ENCODE data around the gene TBXAS1.
"Not testable (repeated sequence)": the region's sequence is repeated elsewhere in the genome, so short reads cannot be mapped to it uniquely, and the experiment has no call there.

The TBXAS1 gene

DNA sequence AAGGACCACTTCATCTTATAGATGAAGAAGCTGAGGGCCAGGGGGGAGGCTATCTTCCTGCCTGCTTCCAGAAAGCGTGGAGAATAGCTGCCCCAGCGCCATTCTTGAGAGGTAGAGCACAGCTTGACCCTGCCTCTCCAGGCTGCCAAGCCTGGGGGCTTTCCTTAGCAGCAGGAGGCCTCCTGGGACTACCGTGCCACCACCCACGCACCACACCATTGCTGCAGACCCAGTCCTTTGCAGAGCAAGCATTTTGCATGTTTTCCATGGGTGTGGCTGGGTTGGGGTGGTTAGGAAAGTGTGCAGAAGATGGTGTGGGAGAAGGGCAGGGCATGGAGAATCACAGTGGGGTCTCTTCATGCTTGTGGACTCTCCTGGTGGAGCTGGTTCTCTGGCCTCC is 64.9 kb downstream of the TBXAS1 start:
- no peak for DNase-seq

DNA sequence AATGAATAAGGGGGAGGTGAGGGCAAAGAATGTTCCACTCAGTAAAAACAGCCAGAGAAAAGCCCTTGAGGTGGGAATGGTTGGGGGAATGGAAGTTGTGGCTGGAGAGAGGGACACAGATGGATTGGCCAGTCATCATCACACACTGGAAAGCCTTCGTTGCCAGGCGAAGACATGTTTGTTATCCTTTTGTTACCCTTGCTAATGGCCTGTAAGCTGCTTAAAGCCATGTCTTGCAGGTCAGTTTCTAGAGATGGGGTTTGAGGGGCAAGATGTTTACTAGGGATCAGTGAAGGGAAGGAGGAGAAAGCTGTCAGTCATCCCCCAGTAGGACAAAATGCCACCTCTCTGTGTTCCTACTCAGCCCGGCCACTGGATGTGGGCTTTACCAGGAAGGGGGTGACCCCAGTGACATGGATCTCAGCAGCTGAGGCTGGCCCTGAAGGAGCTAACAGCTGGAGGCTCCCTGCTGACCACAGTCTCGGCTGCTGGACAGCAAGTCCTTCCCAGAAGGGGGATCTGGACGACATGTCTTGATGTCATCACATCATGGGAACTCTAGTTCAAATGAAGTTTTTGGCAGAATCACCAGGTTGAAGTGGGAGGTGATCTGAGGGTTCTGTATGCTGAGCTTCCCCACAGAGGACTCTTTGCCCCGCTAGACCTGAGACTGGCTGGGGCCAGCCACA is 66.2 kb downstream of the TBXAS1 start:
- DNase-seq = no peak

DNA sequence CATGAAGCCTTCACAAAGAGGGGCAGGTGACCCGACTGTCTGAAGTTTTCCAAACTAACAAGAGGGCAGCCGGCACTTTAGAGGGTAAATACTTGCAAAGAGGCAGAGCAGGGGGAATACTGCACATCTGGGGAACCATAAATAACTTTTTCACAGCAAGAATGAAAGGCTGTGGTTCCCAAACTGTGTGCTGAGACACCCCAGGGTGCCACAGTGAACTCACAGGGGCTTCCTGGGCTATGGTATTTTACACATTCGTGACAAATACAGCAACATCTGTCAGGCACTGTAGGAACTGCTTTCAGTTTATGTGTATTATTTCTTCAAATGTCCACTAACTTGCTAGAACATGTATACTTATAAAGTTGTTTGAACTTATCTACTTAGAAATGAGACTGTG is 67.2 kb downstream of the TBXAS1 start:
- DNase-seq = no peak

DNA sequence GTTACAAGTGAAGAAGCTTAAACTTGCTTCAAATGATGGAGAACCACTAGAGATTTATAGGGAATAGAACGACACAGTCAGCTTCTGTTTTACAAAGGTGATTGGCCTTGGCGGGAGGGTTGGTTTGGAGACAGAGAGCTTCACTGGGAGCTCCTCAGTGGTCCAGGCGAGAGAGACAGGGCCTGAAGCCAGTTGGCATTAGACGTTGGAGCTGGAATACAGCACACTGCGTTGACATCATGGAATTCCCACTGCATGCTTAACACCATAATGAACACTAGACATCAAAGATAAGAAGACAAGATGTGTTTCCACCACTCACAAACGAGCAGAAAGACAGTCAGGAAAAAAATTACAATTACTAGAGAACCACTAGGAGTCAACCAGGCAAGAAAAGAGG is 67.8 kb downstream of the TBXAS1 start:
- no peak for DNase-seq

DNA sequence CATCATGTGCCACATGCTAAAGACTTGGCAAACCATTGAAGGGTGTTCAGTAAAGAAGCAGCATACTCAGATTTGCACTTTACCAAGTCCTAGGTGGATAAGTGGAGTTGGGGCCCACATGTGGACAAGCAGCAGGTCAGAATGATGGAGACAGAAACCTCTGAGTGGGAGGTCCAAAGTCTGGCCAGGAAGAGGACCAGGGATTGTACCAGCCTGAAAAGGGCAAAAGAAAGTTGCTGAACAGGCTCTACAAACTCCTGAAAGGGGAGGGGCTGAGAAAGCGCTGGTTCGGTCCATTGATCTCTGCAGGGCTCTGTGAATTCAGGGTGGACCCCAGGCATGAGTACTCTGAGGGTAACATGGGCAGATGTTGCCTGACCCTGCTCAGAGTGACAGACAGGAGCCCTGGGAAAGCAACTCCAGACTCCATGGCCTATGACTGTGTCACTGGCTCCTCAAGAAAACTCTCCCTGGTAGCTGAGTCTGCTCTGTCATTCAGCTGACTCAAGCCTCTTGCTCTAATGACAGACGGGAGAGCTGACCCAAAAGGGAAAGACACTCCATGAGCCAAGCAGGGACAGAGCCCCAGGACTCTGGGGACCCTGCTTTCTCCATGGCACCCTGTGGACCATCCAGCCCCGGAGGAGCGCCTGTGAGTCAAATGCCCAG is 68.5 kb downstream of the TBXAS1 start:
- no peak for DNase-seq

DNA sequence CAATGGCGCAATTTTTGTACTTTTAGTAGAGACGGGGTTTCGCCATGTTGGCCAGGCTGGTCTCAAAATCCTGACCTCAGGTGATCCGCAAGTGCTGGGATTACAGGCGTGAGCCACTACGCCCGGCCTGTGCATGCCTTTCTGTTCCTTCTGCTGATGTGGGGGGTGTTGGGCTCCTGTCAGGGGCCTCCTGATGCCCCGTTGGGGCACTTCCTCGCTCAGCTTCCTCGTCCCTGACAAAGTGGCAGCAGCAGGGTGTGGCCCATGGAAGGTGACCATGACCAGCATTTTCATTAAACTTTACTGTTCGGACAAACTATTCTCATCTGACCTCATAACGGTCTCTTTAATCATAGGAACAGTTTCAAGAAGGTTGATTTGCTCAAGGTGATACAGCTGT is 69.4 kb downstream of the TBXAS1 start:
- DNase-seq = no peak

DNA sequence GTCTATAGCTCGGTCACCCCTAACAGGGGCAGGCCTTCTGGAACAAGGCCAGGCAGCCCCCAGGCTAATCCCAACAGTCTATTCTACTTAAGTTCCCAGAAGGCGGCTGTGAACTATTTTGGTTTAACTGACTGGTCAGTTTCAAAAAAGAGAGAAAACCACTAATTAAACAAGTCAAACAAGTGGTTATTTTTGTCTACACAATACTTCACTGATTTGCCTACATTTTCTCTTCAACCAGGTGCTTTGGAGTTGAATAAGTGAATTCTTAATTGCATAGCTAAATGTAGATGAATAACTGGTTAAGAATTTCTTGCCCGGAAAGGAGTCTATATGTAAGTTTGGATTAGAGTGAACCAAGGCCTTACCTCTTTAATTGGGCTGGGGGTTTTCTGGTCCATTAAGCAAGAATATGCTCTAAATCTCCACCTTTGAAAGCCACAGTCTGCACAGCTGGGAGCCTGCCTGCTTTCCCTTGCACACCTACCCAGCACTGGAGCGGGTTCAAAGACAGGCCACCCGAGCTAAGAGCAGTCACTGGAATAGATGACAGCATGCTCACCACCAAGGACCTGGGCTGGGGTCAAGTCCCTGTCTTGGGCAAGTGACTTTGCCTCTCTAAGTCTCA is 70.4 kb downstream of the TBXAS1 start:
- DNase-seq = no peak

DNA sequence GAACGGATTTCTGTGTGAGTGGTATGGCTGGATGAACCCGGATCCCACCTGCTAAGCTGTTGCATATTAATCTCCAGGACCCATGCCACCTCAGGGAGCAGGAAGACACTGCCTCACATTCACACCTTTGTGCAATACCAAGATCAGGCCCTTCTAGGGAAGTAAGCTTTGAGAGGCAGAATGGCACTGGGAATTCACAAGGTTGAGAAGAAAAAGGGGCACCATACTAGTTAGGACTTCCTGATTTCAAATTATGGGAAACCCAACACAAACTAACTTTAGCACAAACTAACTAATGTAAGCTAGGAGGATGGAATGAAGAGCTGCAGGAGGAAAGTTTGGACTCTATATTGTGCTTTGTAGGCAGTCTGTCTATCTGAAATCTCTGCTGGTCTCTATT is 71.3 kb downstream of the TBXAS1 start:
- DNase-seq = no peak

DNA sequence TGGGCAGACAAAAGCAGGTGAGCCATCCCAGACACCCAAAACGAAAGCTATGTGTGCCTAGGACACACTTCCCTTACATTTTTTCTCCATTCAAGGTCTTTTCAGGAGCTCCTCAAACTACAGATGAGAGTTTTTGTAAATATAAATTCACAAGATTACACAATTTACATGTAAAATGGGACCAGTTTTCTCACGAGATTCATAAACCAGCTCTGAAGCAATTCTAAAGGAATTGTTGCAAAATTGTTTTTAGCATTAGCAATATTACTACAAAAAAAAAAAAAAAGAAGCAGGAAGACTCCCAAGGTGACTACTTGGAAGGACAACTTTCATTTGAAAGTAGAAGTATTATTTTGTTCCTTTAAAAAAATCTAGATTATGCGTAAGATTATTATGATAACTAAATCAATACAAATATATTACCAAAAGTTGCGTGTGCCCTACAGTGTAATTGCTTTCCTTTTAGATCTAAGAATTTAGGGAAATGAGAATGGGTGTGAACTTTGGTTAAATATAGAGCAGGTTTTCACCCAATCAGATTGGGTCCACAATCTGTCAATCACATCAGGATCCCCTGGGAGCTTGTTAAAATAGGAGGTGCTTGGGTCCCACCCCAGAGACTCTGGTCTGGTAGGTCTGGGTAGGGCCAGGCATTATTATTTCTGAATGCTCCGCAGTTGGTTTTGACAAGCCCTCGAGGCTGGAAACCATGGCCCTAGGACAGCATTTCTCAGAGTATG is 72.2 kb downstream of the TBXAS1 start:
- DNase-seq = no peak

DNA sequence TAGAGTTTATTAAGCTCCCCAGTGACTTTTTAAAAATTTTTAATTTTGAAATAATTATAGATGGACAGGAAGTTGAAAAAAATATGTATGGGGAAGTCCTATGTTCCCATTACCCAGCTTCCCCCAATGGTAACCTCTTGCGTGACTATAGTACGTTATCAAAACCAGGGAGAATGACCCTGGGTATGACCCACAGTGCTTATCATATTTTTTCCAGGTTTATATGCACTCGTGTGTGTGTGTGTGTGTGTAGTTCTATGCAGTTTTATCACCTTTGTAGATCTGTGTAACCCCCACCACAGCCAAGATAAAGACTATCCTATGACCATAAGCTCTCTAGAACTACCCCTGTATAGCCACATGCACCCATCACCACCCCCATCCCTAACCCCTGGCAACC is 72.8 kb downstream of the TBXAS1 start:
- DNase-seq = no peak

DNA sequence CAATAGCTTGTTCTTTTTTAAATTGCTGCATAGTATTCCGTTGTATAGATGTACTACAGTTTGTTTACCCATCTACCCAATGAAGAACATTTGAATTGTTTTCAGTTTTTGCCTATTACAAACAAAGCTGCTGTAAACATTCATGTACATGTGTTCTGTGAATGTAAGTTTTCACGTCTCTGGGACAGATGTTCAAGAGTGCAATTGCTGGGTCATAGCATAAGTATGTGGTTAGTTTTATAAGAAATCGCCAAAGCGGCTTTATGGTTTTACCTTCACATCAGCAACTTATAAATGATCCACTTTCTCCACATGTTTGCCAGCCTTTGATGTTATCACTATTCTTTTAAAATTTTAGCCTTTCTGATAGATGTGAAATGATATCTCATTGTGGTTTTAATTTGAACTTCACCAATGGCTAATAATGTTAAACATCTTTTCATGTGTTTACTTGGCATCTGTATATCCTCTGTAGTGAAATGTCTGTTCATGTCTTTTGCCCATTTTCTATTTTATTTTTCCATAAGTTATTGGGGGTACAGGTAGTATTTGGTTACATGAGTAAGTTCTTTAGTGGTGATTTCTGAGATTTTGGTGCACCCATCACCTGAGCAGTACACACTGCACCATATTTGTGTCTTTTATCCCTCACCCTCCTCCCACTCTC is 73.5 kb downstream of the TBXAS1 start:
- DNase-seq = no peak

DNA sequence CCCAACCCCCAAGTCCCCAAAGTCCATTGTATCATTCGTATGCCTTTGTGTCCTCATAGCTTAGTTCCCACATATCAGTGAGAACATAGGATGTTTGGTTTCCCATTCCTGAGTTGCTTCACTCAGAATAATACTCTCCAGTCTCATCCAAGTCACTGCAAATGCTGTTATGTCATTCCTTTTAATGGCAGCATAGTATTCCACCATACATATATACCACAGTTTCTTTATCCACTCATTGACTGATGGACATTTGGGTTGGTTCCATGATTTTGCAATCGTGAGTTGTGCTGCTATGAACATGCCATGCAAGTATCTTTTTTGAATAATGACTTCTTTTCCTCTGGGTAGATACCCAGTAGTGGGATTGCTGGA is 74.0 kb downstream of the TBXAS1 start:
- not testable (repeated sequence) for DNase-seq

DNA sequence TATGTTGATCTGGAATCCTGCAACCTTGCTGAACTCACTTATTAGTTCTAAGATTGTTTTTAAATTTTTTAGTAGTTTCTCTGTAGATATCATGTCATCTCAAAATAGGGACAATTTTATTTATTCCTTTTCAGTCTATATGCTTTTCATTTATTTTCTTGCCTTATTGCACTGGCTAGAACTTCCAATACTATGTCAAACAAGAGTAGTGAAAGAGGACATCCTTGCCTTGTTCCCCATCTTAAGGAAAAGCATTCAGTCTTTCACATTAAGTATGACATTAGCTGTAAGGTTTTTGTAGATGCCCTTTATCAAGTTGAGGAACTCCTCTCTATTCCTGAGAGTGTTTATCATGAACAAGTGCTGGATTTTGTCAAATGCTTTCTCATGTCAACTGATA is 77.8 kb downstream of the TBXAS1 start:
- no peak for DNase-seq

DNA sequence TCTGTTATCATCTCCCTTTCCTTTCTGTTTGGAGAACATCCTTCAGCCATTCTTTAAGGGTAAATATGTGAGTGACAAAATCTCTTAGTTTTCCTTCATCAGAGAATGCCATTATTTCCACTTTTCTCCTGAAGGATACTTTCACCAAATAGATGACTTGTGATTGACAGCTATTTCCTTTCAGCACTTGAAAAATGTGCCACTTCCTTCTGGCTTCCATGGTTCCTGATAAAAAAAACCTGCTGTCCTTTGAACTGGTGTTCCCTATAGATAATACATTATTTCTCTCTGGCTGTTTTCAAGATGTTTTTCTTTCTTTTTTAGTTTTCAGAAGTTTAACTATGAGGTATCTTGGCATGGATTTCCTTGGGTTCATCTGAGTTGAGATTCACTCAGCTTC is 79.7 kb downstream of the TBXAS1 start:
- no peak for DNase-seq

DNA sequence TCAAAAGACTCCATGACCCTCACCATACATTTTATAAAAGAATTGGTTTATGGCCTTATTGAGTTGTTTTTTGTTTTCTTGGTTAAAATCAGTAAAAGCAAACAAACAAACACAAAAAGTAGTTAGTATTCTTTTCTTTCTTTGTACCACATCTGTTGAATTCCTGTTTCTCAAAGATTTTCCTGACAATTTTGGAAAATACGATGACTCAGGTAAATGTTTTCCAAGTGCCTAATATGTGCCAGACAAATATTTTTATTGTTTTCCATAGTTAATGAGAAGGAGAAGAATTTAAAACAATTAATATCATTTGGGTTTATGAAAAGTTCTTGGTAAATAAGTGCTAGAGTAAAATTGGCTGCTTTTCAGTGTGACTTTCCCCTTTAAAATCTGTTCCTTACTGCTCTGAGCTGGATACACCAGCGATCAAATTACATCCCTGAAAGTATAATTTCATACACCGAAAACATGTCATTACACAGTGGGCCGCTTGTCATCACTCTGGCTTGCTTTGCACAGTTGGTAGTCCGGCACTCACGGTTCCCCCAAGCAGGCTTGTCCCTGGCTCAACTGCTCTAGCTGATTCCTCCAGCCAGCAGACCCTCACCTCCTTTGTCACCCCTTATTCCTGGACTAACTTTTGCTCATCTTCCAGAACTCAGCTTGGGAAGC is 80.5 kb downstream of the TBXAS1 start:
- no peak for DNase-seq

DNA sequence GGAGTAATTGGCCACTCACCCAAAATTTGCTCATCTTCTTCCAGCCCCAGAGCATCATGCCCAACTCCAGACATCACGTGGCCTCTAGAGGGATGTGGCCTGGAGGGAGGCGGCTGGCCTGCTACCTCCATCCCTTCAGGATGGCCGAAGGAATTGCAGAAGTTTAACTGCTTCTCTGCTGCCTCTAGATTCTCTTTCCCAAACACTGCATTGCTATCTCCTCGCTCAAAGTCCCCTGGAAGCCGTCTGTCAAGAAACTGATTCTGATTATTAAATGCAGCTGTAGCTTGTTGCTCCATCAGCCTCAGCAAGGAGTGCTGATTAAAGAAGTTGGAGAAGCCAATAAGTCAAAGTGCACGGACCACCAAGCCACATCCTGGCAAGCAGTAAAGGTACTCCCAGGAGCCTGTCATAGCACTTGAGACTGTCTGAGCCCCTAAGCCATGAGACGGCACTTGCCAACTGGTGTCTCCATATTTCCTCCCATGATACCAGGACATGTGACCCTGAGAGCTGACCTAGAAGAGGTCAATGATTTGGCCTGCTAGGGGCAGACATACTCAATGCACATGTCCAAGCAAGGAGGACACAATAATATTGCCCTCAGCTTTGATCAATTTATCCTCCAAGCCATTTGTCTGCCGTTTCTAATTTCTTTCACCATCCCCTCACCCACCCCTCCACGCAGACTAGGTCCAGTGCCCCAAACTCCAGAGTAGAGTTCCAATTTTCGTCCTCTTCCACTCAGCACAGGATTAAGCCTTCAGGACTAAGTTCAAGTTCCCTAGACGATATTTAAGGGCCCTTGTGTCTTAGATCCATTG is 84.2 kb downstream of the TBXAS1 start:
- DNase-seq = no peak

DNA sequence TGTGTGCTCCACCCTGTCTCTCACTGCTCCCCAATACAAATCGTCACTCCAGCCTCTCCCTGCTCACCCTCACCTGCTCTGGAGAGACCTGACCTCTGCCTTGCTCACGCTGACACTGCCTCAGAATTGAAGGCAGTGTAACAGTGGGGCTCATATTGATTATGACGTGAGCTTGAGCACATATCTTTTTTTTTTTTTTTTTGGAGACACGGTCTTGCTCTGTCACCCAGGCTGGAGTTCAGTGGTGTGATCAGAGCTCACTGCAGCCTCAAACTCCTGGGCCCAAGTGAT is 84.7 kb downstream of the TBXAS1 start:
- DNase-seq = no peak

DNA sequence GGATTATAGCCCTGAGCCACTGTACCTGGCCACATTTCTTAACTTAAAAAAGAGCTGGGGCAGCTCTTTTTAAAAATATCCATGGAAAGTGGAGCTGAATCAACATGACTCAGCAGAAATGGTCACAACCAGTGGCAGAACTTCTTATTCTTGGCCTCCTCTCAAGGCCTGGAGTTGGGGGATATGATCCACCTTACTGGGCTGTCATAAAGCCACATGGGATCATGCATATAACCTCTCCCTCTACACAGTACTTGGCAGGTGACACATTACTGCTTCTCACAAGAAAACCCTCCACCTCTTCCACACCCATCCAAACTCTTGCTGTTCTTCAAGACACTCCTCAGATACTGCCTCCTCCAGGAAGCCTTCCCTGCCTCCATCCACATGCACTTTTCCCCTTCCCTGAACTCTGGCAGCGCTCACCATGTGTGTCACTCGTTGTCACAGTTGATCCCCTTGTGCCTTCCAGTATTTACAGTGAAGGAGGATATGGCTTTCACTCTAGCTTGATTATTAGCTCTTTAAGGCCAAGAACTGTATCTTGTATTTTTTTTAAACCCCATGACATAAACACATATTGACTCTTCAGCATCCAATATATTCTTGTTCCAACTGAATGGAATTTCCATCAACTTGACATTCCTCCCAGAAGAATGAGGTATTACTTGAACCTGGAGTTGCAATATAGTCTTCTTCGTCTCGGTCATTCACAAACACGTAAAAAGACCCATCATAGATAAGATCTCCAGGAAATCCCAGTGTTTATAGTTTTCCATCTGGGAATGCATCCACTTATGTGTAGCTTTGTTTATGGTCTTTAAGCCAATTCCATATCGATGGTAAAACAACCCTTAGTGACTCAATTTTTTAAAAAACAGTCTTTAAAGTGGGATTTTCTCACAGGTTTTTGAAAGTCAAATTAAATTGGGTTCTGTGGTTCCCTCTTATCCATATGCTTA is 85.5 kb downstream of the TBXAS1 start:
- DNase-seq = no peak

DNA sequence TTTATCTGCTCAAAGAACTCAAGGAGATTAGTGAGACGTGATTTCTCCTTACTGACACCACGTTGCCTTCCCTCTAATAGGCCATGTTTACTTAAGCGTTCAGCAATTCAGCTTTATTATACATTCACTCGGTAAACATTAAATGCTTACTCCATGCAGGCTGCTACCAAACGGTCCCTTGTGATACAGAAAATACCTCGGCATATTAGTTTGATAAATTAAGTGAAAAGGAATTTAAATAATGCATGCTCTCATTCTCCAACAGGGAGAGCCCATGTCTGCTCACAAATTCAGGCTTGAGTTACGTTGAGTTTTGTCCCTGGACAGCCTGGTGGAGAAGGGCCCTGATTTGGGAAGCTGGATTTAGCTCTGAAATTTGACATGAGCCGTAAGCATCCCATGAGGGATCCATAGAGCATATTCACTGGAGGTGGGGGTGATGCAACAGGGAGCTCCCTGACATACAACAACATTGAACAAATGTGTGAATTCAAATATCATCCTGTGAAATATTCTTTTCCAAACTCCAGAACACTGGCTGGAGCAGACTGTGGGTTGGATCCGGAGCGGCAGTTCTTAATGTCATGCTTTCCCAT is 86.3 kb downstream of the TBXAS1 start:
- DNase-seq = no peak
